MM.1S (cell line): ENCODE data around the gene ZNRF1.

Experiments
- DNase-seq: peaks from one replicate; pipeline ENCODE4 v3.0.0-alpha.2; 2015
- H2AFZ ChIP-seq: fragments of 300-600 bp; sonication (generic); 2 replicates; pipeline ENCODE4 v1.6.0; 2016; ENCODE audit warnings: antibody characterized with exemption, low read length
- H3F3A ChIP-seq: fragments of 300-600 bp; sonication (generic); 2 replicates; pipeline ENCODE4 v1.6.1; 2016; ENCODE audit warnings: mild to moderate bottlenecking, antibody characterized with exemption, low read length, moderate library complexity, mixed read lengths; ENCODE audit not compliant: insufficient read depth
- H3K27ac ChIP-seq: fragments of 300-600 bp; sonication (generic); 2 replicates; pipeline ENCODE4 v1.5.1; 2016; ENCODE audit warnings: mild to moderate bottlenecking, low read length
- H3K27me3 ChIP-seq: fragments of 300-600 bp; sonication (generic); replicated peaks from 2 replicates; pipeline ENCODE4 v1.6.0; 2016; ENCODE audit warnings: low read length; ENCODE audit not compliant: insufficient read depth
- H3K36me3 ChIP-seq: fragments of 300-600 bp; sonication (generic); replicated peaks from 2 replicates; pipeline ENCODE4 v1.6.1; 2016; ENCODE audit warnings: mild to moderate bottlenecking, low read length, mixed read lengths; ENCODE audit not compliant: insufficient read depth
- H3K4me1 ChIP-seq: fragments of 300-600 bp; sonication (generic); 2 replicates; pipeline ENCODE4 v1.6.1; 2016; ENCODE audit warnings: low read length, mixed read lengths
- H3K4me2 ChIP-seq: fragments of 300-600 bp; sonication (generic); 2 replicates; pipeline ENCODE4 v1.6.0; 2016; ENCODE audit warnings: low read depth, low read length
- H3K4me3 ChIP-seq: fragments of 300-600 bp; sonication (generic); 2 replicates; pipeline ENCODE4 v1.5.1; 2016; ENCODE audit warnings: low read length, mixed read lengths
- H3K79me2 ChIP-seq: fragments of 300-600 bp; sonication (generic); 2 replicates; pipeline ENCODE4 v1.6.1; 2016; ENCODE audit warnings: mixed run types, low read length, mixed read lengths
- H3K9ac ChIP-seq: fragments of 300-600 bp; sonication (generic); 2 replicates; pipeline ENCODE4 v1.6.1; 2016; ENCODE audit warnings: low read length, mixed read lengths
- H3K9me2 ChIP-seq: fragments of 300-600 bp; sonication (generic); replicated peaks from 2 replicates; pipeline ENCODE4 v1.6.1; 2016; ENCODE audit warnings: mild to moderate bottlenecking, low read length, mixed read lengths; ENCODE audit not compliant: insufficient read depth
- H3K9me3 ChIP-seq: fragments of 300-600 bp; sonication (generic); replicated peaks from 2 replicates; pipeline ENCODE4 v1.6.1; 2016; ENCODE audit warnings: mild to moderate bottlenecking, low read length, mixed read lengths; ENCODE audit not compliant: insufficient read depth
- H4K20me1 ChIP-seq: fragments of 300-600 bp; sonication (generic); 2 replicates; pipeline ENCODE4 v1.6.1; 2016; ENCODE audit warnings: mild to moderate bottlenecking, low read length, moderate library complexity, mixed read lengths; ENCODE audit not compliant: insufficient read depth
- CTCF ChIP-seq: fragments of 300-600 bp; sonication (generic); IDR thresholded peaks from 2 replicates; pipeline ENCODE4 v1.5.1; 2016; ENCODE audit warnings: antibody characterized with exemption, low read length, mixed read lengths
- EZH2 ChIP-seq: fragments of 300-600 bp; sonication (generic); optimal IDR thresholded peaks from 2 replicates; pipeline ENCODE3; 2017; ENCODE audit warnings: low read depth, mild to moderate bottlenecking, antibody characterized with exemption, low read length, mixed read lengths
- EZH2phosphoT487 ChIP-seq: fragments of 300-600 bp; sonication (generic); IDR thresholded peaks from 2 replicates; pipeline ENCODE4 v1.6.1; 2018; ENCODE audit warnings: antibody characterized with exemption, low read length

ZNRF1 gene

DNA sequence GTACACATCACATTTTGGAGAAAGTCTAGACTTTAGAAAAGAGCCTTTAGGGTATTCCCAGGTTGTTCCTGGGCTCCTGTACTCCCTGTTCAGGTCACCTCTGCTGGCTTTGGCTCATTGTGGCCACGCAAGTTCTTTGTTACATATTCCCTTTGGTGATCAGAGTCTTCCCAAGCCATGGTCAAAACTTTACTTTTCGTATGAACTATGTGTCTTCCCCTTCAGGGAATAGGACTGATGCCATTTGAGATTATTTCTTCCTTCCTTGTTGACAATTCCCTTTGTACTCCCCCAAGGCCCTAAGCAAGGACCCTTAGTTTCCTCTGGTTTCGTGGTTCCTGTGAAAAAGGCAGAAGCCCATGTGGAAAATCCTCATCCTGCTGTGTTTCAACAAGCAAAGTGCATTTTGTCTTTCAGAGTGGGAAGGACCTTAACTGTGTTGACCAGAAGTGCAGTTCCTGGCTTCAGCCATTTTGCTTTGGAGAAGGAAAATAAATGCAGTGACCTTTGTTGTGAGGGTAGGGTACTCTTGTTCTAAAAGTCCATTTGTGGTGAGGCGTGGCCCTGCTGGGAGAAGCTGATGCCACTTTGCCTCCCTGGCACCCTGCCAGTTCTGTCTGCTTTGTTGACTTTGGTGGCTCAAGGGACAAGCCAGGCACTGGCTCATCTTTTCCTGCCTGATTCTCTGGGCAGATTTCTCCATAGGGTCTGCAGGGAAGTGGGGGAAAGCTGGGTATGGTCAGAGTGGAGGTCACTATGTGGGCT lies 55.1 kb downstream of the ZNRF1 start:
- no peaks in the 10 kb centered on the region for H3F3A ChIP-seq
- no peak for DNase-seq

GRCh38 chr16:75054556-75054947 lies 55.7 kb downstream of the ZNRF1 start:
- no peak overlapping the region for H3K27ac ChIP-seq
- no peak for TF ChIP-seq CTCF
- TF ChIP-seq EZH2 = no peak
- TF ChIP-seq EZH2phosphoT487 = no peak

More for the DNA sequence above, 55.1 kb downstream of the ZNRF1 start:
- TF ChIP-seq EZH2 (no peak), EZH2phosphoT487 (no peak), CTCF (no peak)
- Histone ChIP-seq H3K36me3 (no peaks in the 10 kb centered on the region), H3K9ac (no peak overlapping the region), H3K27ac (no peak overlapping the region), H3K9me2 (no peaks in the 10 kb centered on the region), H3K4me2 (no peak overlapping the region), H3K79me2 (no peaks in the 10 kb centered on the region), H3K27me3 (no peaks in the 10 kb centered on the region), H2AFZ (no peak overlapping the region), H3K9me3 (no peaks in the 10 kb centered on the region), H4K20me1 (no peaks in the 10 kb centered on the region), H3K4me3 (no peak overlapping the region), H3K4me1 (no peaks in the 10 kb centered on the region)

GRCh38 chr16:75058806-75059205 lies 60.0 kb downstream of the ZNRF1 start:
- Histone ChIP-seq H4K20me1 (no peaks in the 10 kb centered on the region), H3K27ac (no peak overlapping the region), H3K9me3 (no peaks in the 10 kb centered on the region), H3K9ac (no peak overlapping the region), H3K4me2 (no peak overlapping the region), H3K4me3 (no peak overlapping the region), H3K27me3 (no peaks in the 10 kb centered on the region), H3K4me1 (no peaks in the 10 kb centered on the region), H3F3A (no peaks in the 10 kb centered on the region), H3K79me2 (no peaks in the 10 kb centered on the region), H3K36me3 (no peaks in the 10 kb centered on the region), H3K9me2 (no peaks in the 10 kb centered on the region), H2AFZ (no peak overlapping the region)
- no peak for DNase-seq
- no peak for TF ChIP-seq EZH2phosphoT487
- TF ChIP-seq EZH2 = no peak
- TF ChIP-seq CTCF = no peak

More at GRCh38 chr16:75054556-75054947, 55.7 kb downstream of the ZNRF1 start:
- H4K20me1 ChIP-seq = no peaks in the 10 kb centered on the region
- no peaks in the 10 kb centered on the region for H3K9me2 ChIP-seq
- no peak for DNase-seq
- H3K9me3 ChIP-seq = no peaks in the 10 kb centered on the region
- no peak overlapping the region for H3K9ac ChIP-seq
- H3K36me3 ChIP-seq = no peaks in the 10 kb centered on the region
- H2AFZ ChIP-seq = no peak overlapping the region
- no peaks in the 10 kb centered on the region for H3K27me3 ChIP-seq
- H3K79me2 ChIP-seq = no peaks in the 10 kb centered on the region
- H3K4me2 ChIP-seq = no peak overlapping the region
- H3K4me3 ChIP-seq = no peak overlapping the region
- H3F3A ChIP-seq = no peaks in the 10 kb centered on the region
- no peaks in the 10 kb centered on the region for H3K4me1 ChIP-seq
